ENCODE results near the gene HNF4A. TPM values are rescaled to one million over a fixed set of nuclear protein-coding genes. Genes with fewer than 3 reads are reported as not detected.

HNF4A gene
- total and polyA plus RNA-seq, 2 of the 4 experiments (the other 2 are of a cell fraction), result not detected

DNA sequence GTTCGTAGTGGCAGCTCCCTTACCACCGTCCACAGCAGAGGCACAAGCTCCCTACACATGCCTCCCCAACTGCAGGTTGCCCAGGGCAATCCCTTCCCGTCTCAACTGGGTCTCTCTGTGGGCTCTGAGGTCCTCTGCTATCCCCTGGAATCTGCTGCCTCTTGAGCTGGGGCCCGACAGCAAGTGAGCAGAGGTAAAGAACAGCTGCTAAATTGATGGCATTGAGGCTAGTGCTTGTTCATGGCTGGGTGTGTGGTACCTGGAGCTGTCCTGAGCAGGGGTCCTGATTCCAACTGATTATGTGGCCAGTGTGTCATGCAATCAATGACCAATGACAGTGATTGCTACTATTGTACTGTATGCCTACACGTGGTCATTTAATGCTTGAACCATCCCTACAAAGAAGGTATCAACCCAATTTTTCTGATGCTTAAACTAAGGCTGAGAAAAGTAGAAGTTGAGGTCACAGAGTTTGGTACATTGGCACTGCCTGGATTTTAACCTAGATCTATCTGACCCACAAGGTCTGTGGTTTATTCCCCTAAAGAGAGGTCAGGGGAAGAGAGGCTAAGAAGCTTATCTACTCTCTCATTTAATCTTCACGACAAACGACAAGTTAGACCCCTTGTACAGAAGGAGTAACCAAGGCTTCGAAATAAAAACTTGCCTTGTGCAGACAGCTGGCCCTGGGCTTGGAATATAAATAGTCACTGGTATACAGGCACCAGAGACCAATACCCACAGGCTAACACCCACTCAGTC is 41.1 kb downstream of the HNF4A start:
- ATAC-seq (ENCODE audit: low read depth) (no peak), DNase-seq (no peak)
- no peak overlapping the region for H3K4ac ChIP-seq (ENCODE audit: low read depth, low read length)
- BruUV-seq (replicated peaks), result no TSS peak
- H3K27ac ChIP-seq (ENCODE audit: insufficient read depth, low read length), result no peak overlapping the region
- no peaks in the 10 kb centered on the region for H4K20me1 ChIP-seq (ENCODE audit: insufficient read depth, low read length)
- no peaks in the 10 kb centered on the region for H3K36me3 ChIP-seq (ENCODE audit: control insufficient read depth, insufficient read depth, low read length)
- ChIA-PET CTCF (no interaction called here), POLR2A (ENCODE audit: unreplicated experiment) (interaction anchor here (0.6 kb wide), 1 partner anchor 176 kb away, joined by 4 read pairs; no protein-coding TSS in a partner anchor)
- no peak overlapping the region for H3K23ac ChIP-seq (ENCODE audit: low read depth, low read length)
- no peak overlapping the region for H3K4me3 ChIP-seq (ENCODE audit: insufficient read depth, low read depth, low read length)
- no peak overlapping the region for H2BK20ac ChIP-seq (ENCODE audit: low read depth, low read length)
- no peak overlapping the region for H2AK9ac ChIP-seq (replicated peaks; ENCODE audit: low read depth, low read length, poor library complexity)
- H3K9ac ChIP-seq (ENCODE audit: low read depth, low read length), result no peak overlapping the region
- no peak overlapping the region for H4K5ac ChIP-seq (ENCODE audit: low read depth, low read length)
- no peak overlapping the region for H3K4me2 ChIP-seq (ENCODE audit: low read depth, low read length)
- H2BK15ac ChIP-seq (ENCODE audit: low read depth, low read length), result no peak overlapping the region
- no CpG with 5 or more reads among the region's 8 CpGs for WGBS, 2 experiments (ENCODE audit: extremely low coverage in 2 of 2, insufficient read length in 1 of 2)
- no peak overlapping the region for H4K8ac ChIP-seq (ENCODE audit: low read depth in 2 of 2, low read length in 2 of 2)
- peaks cover 51% of the 10 kb centered on the region for H3K27me3 ChIP-seq (ENCODE audit: control insufficient read depth, insufficient read depth, low read length)
- H2BK120ac ChIP-seq (ENCODE audit: low read depth, low read length), result no peak overlapping the region
- no peak overlapping the region for H3K56ac ChIP-seq (ENCODE audit: extremely low read depth, insufficient read depth, low read length)
- no peaks in the 10 kb centered on the region for H3K9me1 ChIP-seq (ENCODE audit: insufficient read depth, low read length)
- H2AFZ ChIP-seq (replicated peaks; ENCODE audit: low read length, poor library complexity), result no peak overlapping the region
- H4K91ac ChIP-seq (ENCODE audit: insufficient read depth, low read depth, low read length), result no peak overlapping the region
- no peak overlapping the region for H2BK5ac ChIP-seq (ENCODE audit: low read depth, low read length, poor library complexity, severe bottlenecking)
- in situ Hi-C loops (cut with MboI; ENCODE audit: low sequenced_read_pairs), result loop anchor here (25.0 kb wide), 1 partner anchor 466 kb away; no protein-coding TSS in a partner anchor
- no peaks in the 10 kb centered on the region for H3K9me3 ChIP-seq (ENCODE audit: control insufficient read depth, insufficient read depth, low read length)
- H3K79me1 ChIP-seq (ENCODE audit: low read depth in 1 of 2, low read length in 2 of 2), result no peaks in the 10 kb centered on the region
- dilution Hi-C loops (cut with HindIII; ENCODE audit: low sequenced_read_pairs, unreplicated experiment), result loop anchor here (10.0 kb wide), 1 partner anchor 68 kb away; no protein-coding TSS in a partner anchor
- H3K18ac ChIP-seq (ENCODE audit: low read depth, low read length), result no peak overlapping the region
- TF ChIP-seq BHLHE40 (IDR thresholded peaks at IDR 0.05; ENCODE audit: low read depth, low read length), result no peak
- H3K4me1 ChIP-seq (ENCODE audit: control insufficient read depth, insufficient read depth, low read length), result no peaks in the 10 kb centered on the region
- H3K14ac ChIP-seq (replicated peaks; ENCODE audit: low read depth, low read length), result no peak overlapping the region
- H2AK5ac ChIP-seq (ENCODE audit: low read depth, low read length), result no peak overlapping the region
- intact Hi-C loops (cut with micrococcal nuclease), result no loop called here
